Mesenteric fat pad (tissue), 1 donor: ENCODE measurements around the gene DOCK6. TPM values are rescaled to one million over a fixed set of nuclear protein-coding genes. Genes with fewer than 3 reads are reported as not detected.

Experiments
- DNase-seq: peaks from one replicate; pipeline ENCODE4 v3.0.0-alpha.2; 2020; ENCODE audit warnings: low spot score
- total RNA-seq: library from RNA; stranded (reverse); fragmentation: NEBNext Ultra II Directional; extraction: Animal tissue kit (Norgen Biotek cat#: 25700); gene quantifications from one replicate; pipeline ENCODE4 v1.2.1, GENCODE V29; 2021
- donor health status: DM: yes; HTN: yes; CAD: no.

Gene DOCK6
- total RNA-seq, 1 donor from 2014 or later = 119 TPM

GRCh38 chr19:11227195-11227886, 35.0 kb downstream of the DOCK6 start:
- no peak for DNase-seq

- no peak for DNase-seq
These were observed 35.6 kb downstream of the DOCK6 start for GRCh38 chr19:11226716-11227166.

GRCh38 chr19:11225815-11226214, 36.5 kb downstream of the DOCK6 start:
- DNase-seq = no peak

GRCh38 chr19:11225172-11225571, 37.2 kb downstream of the DOCK6 start:
- DNase-seq = no peak

GRCh38 chr19:11224429-11224828, 37.9 kb downstream of the DOCK6 start:
- no peak for DNase-seq

- DNase-seq = no peak
These were observed 39.1 kb downstream of the DOCK6 start for GRCh38 chr19:11223200-11223599.

- DNase-seq = no peak
These were observed 41.2 kb downstream of the DOCK6 start for GRCh38 chr19:11221082-11221598.

GRCh38 chr19:11214387-11214786, 47.9 kb downstream of the DOCK6 start:
- DNase-seq = no peak

GRCh38 chr19:11210656-11210928, 51.7 kb downstream of the DOCK6 start:
- no peak for DNase-seq

GRCh38 chr19:11209839-11210655, 52.3 kb downstream of the DOCK6 start:
- DNase-seq = no peak

- DNase-seq = no peak
These were observed 53.5 kb downstream of the DOCK6 start for GRCh38 chr19:11208561-11209471.

GRCh38 chr19:11205939-11206570, 56.3 kb downstream of the DOCK6 start:
- no peak for DNase-seq

GRCh38 chr19:11204943-11205349, 57.4 kb downstream of the DOCK6 start:
- DNase-seq = no peak

GRCh38 chr19:11204076-11204602, 58.2 kb downstream of the DOCK6 start:
- no peak for DNase-seq

GRCh38 chr19:11203194-11204075, 58.9 kb downstream of the DOCK6 start:
- DNase-seq = no peak

- DNase-seq = no peak
These were observed 59.7 kb downstream of the DOCK6 start for GRCh38 chr19:11202488-11203193.

GRCh38 chr19:11201791-11202190, 60.5 kb downstream of the DOCK6 start:
- no peak for DNase-seq

GRCh38 chr19:11200931-11201330, 61.4 kb downstream of the DOCK6 start:
- no peak for DNase-seq

- DNase-seq = no peak
These were observed 62.2 kb downstream of the DOCK6 start for GRCh38 chr19:11200015-11200574.
